GM21529 (cell line): ENCODE results near the gene C3orf18.
A peak's percentile ranks its signal among the peaks of the same experiment; 100 is the strongest.

Experiments
- ATAC-seq: cut with Tn5 transposase; IDR thresholded peaks from one replicate; pipeline ENCODE4 v1.9.1; 2021; ENCODE audit not compliant: unreplicated experiment

Gene C3orf18

DNA sequence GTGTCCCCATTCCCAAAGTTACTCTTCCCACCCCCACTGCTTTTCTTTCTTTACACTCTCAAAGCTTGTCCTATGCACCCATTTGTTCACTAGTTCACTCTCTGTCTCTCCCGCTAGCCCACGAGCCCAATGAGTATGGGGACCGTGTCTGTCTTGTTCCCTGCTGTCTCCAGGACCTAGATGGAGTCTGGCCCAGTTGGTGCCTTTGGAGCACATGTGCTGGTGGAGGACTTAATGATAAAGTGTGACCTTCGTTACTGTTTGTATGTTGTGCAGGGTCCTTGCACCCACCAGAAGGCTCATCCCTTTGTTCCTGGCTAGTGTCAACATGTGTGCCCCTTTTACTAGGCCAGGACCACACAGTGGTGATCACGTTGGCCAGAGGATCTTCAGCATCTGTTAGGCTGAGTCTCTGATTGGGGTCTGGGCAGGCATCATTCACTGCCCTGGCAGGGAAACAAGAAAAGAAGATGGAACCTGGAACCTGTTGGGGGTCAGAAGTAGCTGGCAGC lies 36.6 kb upstream of the C3orf18 start:
- ATAC-seq: no peak

DNA sequence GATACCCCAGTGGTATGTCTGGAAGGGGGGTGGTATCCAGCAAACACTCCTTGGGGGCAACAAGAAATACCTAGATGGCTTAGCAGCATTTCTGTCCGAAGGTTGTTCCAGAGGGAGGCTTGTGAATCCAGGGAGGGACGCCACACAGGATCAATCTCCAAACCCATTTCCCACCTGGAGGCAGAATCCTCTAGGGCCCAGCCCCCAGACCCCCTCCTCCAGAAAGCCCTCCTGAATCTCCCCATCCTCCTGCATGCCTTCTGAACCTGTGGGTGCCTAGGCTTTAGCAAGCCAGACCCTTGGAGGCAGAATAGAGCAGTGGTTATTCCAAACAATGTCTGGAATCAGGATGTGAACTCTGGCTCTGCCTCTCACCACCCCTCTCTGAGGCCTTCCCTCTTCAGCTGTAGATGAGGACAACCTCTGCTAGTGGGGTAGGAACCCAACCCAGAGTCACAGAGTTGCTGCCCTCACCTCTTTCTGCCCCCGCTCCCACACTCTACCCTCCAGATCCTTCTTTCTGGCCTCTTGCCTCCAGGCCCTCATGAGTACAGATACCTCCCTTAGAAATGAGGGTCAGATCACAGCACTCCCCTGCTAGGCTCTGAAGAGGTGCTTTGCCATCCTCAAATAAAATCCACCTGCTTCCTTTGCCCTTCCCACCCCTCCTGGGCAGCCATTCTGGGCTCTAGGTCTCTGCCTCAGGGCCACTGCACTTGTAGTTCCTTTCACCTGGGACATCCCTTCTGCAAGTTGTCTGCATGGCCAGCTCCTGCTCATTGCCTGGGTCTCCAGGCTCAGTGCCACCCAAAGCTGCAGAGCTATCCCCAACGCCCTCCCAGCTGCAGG lies 35.9 kb upstream of the C3orf18 start:
- ATAC-seq: no peak

DNA sequence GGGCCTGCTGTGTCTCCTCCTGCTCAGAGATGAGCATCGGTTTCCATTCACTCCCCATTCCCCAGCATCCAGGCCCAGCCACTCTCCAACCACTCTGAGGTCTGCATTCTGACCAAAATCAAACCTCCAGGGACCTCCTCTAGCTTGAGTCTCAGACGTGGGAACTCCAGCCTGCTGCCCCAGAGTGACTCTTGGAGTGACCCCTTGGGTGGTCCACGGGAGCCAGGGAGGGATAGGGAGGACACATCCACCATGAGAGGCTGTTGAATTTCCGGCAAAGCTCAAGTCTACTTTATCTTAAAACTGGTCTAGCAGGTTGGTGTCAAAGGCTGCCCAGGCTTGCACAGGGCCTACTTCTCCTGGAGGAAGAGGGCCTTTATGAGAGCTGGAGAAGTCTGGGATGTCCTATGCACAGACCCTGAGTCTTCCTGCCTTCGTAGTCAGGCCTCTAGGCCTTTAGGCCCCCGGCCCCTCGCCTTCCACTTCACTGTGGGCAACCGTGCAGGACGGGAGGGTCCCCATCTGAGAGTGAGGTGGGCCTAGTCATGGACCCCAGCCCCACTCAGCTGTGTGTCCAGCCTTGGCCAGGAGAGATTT lies 35.1 kb upstream of the C3orf18 start:
- no peak for ATAC-seq

DNA sequence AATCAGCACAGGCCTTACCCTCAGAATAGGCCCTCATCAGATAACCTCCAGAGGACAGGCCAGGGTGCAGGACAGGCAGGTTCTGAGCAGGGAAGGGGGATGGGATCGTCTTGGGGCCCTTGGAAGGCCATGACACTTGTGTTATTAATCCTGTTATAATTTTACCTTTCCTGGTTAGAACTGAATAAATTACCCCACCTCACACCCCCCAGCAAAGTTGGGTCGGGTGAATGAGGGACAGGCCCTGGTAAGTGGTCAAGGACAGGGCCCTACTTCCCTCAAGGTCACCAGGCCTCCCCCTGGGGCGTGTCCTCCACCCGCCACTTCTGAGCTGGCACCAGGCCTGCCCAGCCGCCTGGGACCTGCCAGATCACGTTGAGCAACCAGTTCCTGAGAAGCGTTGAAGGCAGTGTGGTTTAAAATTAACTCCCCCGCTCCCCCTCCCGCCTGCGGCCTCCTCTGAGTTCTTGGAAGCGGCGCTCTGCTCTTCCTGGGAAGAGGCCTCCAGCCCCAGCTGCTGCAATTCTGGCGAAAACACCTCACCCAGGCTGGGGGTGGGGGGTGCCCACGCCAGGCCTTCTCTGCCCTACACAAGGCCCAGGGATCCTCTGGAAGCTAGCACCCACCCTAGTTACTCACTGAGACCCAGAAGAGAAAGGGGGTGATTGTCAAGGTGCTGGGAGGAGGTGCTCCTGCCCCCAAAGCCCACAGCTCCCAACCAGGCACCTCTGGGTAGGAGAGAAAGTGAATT lies 33.5 kb upstream of the C3orf18 start:
- peak; percentile 71 for ATAC-seq

DNA sequence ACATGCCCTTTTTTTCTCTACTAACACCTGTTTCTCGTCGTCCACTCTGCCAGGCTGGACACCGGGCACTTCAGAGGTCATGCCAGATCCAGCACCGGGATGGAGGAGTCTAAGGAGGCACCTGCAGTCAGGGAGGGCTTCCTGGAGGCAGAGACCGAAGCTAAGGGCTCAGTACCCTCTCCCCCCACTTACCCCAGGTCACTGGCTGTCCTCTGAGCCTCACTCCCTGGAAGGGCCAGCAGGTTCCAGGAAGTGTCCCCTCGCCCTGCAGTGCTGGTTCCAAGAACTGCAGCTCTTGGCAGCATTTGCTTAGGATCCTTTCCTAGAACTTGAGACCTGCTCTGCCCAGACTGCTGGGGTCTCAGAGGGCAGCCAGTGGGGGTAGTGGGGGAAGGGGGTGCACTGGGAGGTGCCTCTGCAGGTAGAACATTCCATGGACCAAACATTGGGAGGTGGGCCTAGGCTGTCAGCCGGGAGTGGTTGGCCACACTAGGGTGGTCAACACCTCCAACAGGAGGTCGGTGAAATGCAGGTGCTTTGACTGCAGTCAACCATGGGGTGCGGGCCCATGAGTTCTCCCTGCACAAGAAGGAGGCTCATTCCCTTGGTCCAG lies 32.7 kb upstream of the C3orf18 start:
- no peak for ATAC-seq

GRCh38 chr3:50599716-50600118 lies 32.2 kb upstream of the C3orf18 start:
- no peak for ATAC-seq

DNA sequence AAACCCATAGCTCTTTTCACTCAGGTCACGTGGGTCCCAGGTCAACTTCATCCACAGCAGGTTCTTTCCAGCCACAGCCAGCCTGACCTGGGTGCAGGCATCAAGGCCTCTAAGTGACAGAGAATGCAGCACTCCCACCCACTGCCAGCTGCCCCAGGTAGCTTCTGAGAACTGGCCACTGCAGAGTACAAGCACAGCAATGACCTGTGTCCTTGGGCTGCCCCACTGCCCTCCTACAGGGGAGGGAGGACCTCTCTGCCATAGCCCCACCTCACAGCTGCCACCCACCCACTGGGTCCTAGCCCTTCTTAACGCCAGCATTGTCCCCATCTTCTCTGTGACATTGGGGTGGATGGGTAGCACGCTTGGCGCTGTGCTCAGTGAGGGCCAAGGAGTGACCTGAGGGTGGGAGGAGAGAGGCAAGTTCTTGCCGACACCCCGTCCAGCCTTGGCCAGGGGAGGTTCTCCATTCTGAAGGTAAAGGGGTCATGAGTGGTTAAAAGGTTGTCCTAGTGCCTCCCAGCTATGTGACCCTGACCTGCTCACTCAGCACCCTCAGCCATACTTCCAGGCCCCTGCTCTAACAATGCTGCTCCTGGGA lies 31.7 kb upstream of the C3orf18 start:
- ATAC-seq: no peak

DNA sequence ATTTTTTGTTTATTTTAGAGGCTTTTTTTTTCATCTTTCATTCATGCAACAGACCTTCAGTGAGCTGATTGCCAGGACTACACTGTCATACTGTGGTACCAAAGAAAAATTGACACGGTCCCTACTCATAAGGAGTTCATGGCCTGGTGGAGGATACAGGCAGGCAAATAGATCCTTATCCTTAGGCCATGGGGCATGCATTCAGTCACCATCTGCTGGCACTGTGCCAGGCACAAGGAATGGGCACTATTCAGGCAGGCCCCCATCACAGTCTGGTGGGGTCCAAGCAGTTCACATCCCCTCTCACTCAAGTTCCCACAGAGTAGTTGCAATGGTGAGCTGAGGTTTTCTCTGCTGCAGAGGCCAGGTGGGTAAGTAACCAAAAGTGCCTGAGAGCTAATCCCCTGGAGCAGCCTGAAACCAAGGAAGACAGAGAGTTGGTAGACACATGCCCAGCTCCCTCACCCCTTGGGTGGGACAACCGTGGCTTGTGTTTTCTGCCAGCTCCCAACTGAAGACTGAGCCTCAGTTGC lies 26.8 kb upstream of the C3orf18 start:
- no peak for ATAC-seq

- ATAC-seq: no peak
Observed at GRCh38 chr3:50592568-50592967, 25.0 kb upstream of the C3orf18 start.

- ATAC-seq: peak; percentile 8
Observed at GRCh38 chr3:50591196-50591741, 23.7 kb upstream of the C3orf18 start.

GRCh38 chr3:50588759-50589433 lies 21.3 kb upstream of the C3orf18 start:
- no peak for ATAC-seq

- peak; percentile 41 for ATAC-seq
Observed at GRCh38 chr3:50587806-50588758, 20.5 kb upstream of the C3orf18 start.

DNA sequence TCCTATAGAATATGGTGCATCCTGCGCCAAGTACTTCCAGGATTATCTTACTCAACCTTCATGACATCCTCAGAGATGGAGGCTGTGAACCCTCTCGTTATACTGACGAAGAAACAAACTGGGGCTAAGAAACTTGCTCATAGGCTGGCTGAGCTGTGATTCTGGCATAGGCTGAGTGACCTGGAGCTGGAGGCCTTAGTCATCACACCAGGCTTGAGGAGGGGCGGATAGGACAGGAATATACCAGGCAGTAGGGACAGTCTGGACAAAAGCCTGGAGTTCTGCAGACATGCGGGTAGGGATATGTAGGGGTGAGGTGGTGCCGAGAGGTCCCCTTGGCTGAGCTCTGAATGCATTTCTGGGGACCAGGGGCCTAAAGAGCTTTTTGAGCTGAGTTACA lies 19.8 kb upstream of the C3orf18 start:
- ATAC-seq: no peak

- no peak for ATAC-seq
Observed at GRCh38 chr3:50586763-50587070, 19.2 kb upstream of the C3orf18 start.

GRCh38 chr3:50585919-50586762 lies 18.6 kb upstream of the C3orf18 start:
- ATAC-seq: no peak

- ATAC-seq: no peak
Observed at GRCh38 chr3:50584391-50584790, 16.8 kb upstream of the C3orf18 start.

DNA sequence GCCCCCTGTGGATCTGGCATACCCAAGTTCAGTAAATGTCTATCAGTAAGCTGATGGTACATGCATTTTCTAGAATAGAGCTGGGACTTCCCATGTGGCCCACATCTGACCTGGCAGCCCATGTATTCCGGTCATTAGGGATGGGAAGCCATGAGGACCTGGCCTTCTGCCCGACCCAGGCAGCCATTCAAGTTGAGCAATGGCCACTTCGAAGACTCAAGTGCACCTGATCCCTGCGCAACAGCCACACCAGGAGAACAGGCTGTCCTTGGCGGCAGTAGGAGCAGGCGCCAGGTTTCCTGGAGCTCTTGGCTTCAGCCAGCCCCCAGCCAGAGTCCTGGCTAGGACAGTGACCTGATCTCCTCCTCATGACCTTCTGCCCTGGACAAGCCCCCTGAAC lies 16.4 kb upstream of the C3orf18 start:
- no peak for ATAC-seq

GRCh38 chr3:50582083-50582482 lies 14.5 kb upstream of the C3orf18 start:
- ATAC-seq: no peak
